ENCODE data around the gene CDKN2B-AS1. TPM values are rescaled to one million over a fixed set of nuclear protein-coding genes. Genes with fewer than 3 reads are reported as not detected.

Gene CDKN2B-AS1
- total and polyA plus RNA-seq, 2 experiments from 2014 or later = 0.14 TPM; not detected in 1

- TF ChIP-seq CTCF (conservative IDR thresholded peaks at IDR 0.05; ENCODE audit: low read depth in 2 of 2) (no peak), EZH2 (IDR thresholded peaks at IDR 0.05; ENCODE audit: low read depth, unreplicated experiment) (no peak), ETS1 (IDR thresholded peaks at IDR 0.05) (no peak), JUNB (IDR thresholded peaks at IDR 0.05; ENCODE audit: unreplicated experiment) (no peak), POLR2AphosphoS5 (IDR thresholded peaks at IDR 0.05; ENCODE audit: low read depth) (no peak)
Observed at GRCh38 chr9:22068369-22068768, 73.8 kb downstream of the CDKN2B-AS1 start (continued).

GRCh38 chr9:22073349-22073748, 78.8 kb downstream of the CDKN2B-AS1 start:
- peaks cover 4% of the 10 kb centered on the region; the same call in 2 of the 3 replicates for H3K4me1 Mint-ChIP-seq
- Histone ChIP-seq H2AFZ (no peak overlapping the region), H3K36me3 (ENCODE audit: insufficient read depth) (no peaks in the 10 kb centered on the region), H3K9me2 (ENCODE audit: insufficient read depth) (no peaks in the 10 kb centered on the region), H3K27me3 (ENCODE audit: insufficient read depth) (no peaks in the 10 kb centered on the region), H4K20me1 (replicated peaks; ENCODE audit: insufficient read depth) (no peaks in the 10 kb centered on the region), H3K4me2 (no peak overlapping the region), H3K79me2 (replicated peaks; ENCODE audit: insufficient read depth) (no peaks in the 10 kb centered on the region), H3K4me1 (ENCODE audit: insufficient read depth) (peaks cover 2% of the 10 kb centered on the region; the same call in 1 of the 2 replicates), H3K27ac (ENCODE audit: low read depth) (no peak overlapping the region), H3K4me3 (no peak overlapping the region), H3F3A (replicated peaks; ENCODE audit: low read depth) (no peaks in the 10 kb centered on the region)
- H3K27ac Mint-ChIP-seq = no peak overlapping the region
- no peaks in the 10 kb centered on the region for H3K9me3 Mint-ChIP-seq
- no peak for ATAC-seq
- peaks cover 3% of the 10 kb centered on the region for H3K27me3 Mint-ChIP-seq (ENCODE audit: insufficient read depth, low read depth, poor library complexity)
- no peaks in the 10 kb centered on the region for H3K36me3 Mint-ChIP-seq (ENCODE audit: low read depth)
- no peak overlapping the region for H3K4me3 Mint-ChIP-seq
- no peak for DNase-seq (ENCODE audit: low spot score)
- TF ChIP-seq CREB1 (CRISPR knock-in tag; IDR thresholded peaks at IDR 0.05; ENCODE audit: low read depth) (no peak), EZH2 (IDR thresholded peaks at IDR 0.05; ENCODE audit: low read depth, unreplicated experiment) (no peak), EZH2phosphoT487 (IDR thresholded peaks at IDR 0.05; ENCODE audit: unreplicated experiment) (no peak), ZNF462 (CRISPR knock-in tag; IDR thresholded peaks at IDR 0.05) (no peak), CTCF (conservative IDR thresholded peaks at IDR 0.05; ENCODE audit: low read depth in 2 of 2) (no peak), NANOG (IDR thresholded peaks at IDR 0.05; ENCODE audit: borderline replicate concordance) (no peak), ZNF114 (CRISPR knock-in tag; IDR thresholded peaks at IDR 0.05) (no peak), POLR2AphosphoS5 (IDR thresholded peaks at IDR 0.05; ENCODE audit: low read depth) (no peak)

Data from GM23338 (cell line).